PC-3 (cell line): ENCODE measurements around the gene IQCN. TPM values are rescaled to one million over a fixed set of nuclear protein-coding genes. Genes with fewer than 3 reads are reported as not detected.

ENCODE experiments used
- ATAC-seq: fragments of 200-7000 bp; cut with Tn5 transposase; 2 replicates; pipeline ENCODE4 v1.9.1; 2020; ENCODE audit warnings: mild to moderate bottlenecking, moderate library complexity
- BruUV-seq: library from RNA; stranded (reverse); fragments of 400-500 nt; replicated peaks from 2 replicates; lab custom pipeline; 2021; lab: Mats Ljungman, UMichigan
- CTCF ChIA-PET: fragments of 300-600 bp; sonication (Branson Sonifier 250); formaldehyde crosslinking; loops from one replicate; lab custom pipeline; 2022; ENCODE audit warnings: antibody characterized with exemption; lab: Charles Lee
- POLR2A ChIA-PET: fragments of 300-600 bp; sonication (Branson Sonifier 250); formaldehyde crosslinking; loops from one replicate; lab custom pipeline; 2022; ENCODE audit warnings: antibody characterized with exemption; ENCODE audit not compliant: unreplicated experiment; lab: Charles Lee
- DNase-seq: peaks from one replicate; pipeline ENCODE4 v3.0.0-alpha.2; 2015
- H2AFZ ChIP-seq: fragments of 300-600 bp; sonication (generic); 2 replicates; pipeline ENCODE4 v1.6.0; 2016; ENCODE audit warnings: antibody characterized with exemption, low read length
- H3F3A ChIP-seq: fragments of 300-600 bp; sonication (generic); one replicate; pipeline ENCODE4 v1.6.0; 2017; ENCODE audit warnings: antibody characterized with exemption, low read length, control low read depth, mild to moderate bottlenecking; ENCODE audit not compliant: unreplicated experiment
- H3K27ac ChIP-seq: fragments of 300-600 bp; sonication (generic); 2 replicates; pipeline ENCODE4 v1.5.1; 2016; ENCODE audit warnings: mild to moderate bottlenecking, low read length
- H3K27me3 ChIP-seq: fragments of 300-600 bp; sonication (generic); 2 replicates; pipeline ENCODE4 v1.6.1; 2016; ENCODE audit warnings: low read length, mixed read lengths
- H3K36me3 ChIP-seq: fragments of 300-600 bp; sonication (generic); 2 replicates; pipeline ENCODE4 v1.6.1; 2016; ENCODE audit warnings: low read depth, mixed run types, low read length, mixed read lengths
- H3K4me1 ChIP-seq: fragments of 300-600 bp; sonication (generic); 2 replicates; pipeline ENCODE4 v1.5.1; 2016; ENCODE audit warnings: low read length; ENCODE audit not compliant: insufficient read depth
- H3K4me2 ChIP-seq: fragments of 300-600 bp; sonication (generic); 2 replicates; pipeline ENCODE4 v1.6.0; 2016; ENCODE audit warnings: low read length
- H3K4me3 ChIP-seq: fragments of 300-600 bp; sonication (generic); 2 replicates; pipeline ENCODE4 v1.5.1; 2016; ENCODE audit warnings: mild to moderate bottlenecking, low read length, mixed read lengths
- H3K79me2 ChIP-seq: fragments of 300-600 bp; sonication (generic); 2 replicates; pipeline ENCODE4 v1.6.1; 2017; ENCODE audit warnings: low read length, mixed read lengths
- H3K9ac ChIP-seq: fragments of 300-600 bp; sonication (generic); 2 replicates; pipeline ENCODE4 v1.6.0; 2016; ENCODE audit warnings: mild to moderate bottlenecking, low read length
- H3K9me2 ChIP-seq: fragments of 300-600 bp; sonication (generic); replicated peaks from 2 replicates; pipeline ENCODE4 v1.6.1; 2016; ENCODE audit warnings: mixed run types, low read length, mixed read lengths
- H3K9me3 ChIP-seq: fragments of 300-600 bp; sonication (generic); 2 replicates; pipeline ENCODE4 v1.6.1; 2016; ENCODE audit warnings: low read length, mixed read lengths
- H4K20me1 ChIP-seq: fragments of 300-600 bp; sonication (generic); 2 replicates; pipeline ENCODE4 v1.6.1; 2016; ENCODE audit warnings: low read length, mixed read lengths
- CTCF ChIP-seq: fragments of 300-600 bp; sonication (generic); conservative IDR thresholded peaks from 2 replicates; pipeline ENCODE4 v1.5.1; 2017; ENCODE audit warnings: antibody characterized with exemption, low read depth, mild to moderate bottlenecking, low read length
- EZH2 ChIP-seq: fragments of 300-600 bp; sonication (generic); IDR thresholded peaks from one replicate; pipeline ENCODE4 v1.6.1; 2017; ENCODE audit warnings: antibody characterized with exemption, mild to moderate bottlenecking, low read length; ENCODE audit not compliant: unreplicated experiment
- EZH2phosphoT487 ChIP-seq: fragments of 300-600 bp; sonication (generic); IDR thresholded peaks from 2 replicates; pipeline ENCODE4 v1.6.1; 2018; ENCODE audit warnings: mild to moderate bottlenecking, antibody characterized with exemption, low read length, borderline replicate concordance
- intact Hi-C: fragments of 100-400 bp; cut with micrococcal nuclease; formaldehyde crosslinking; loops from 2 replicates; pipeline ENCODE4 v1.9.0; 2023
- total RNA-seq: library from RNA; depleted of rRNA; stranded (reverse); fragments of >200 nt; gene quantifications from 2 replicates; pipeline ENCODE4 v1.2.3, GENCODE V29; 2014

IQCN gene
- total RNA-seq, 1 experiment from 2014 or later: 0.33 TPM

- intact Hi-C loops: loop anchor here (10.0 kb wide), 1 partner anchor 141 kb away; the partner anchor contains the start of gene SSBP4
- ChIA-PET CTCF (interaction anchor here (0.5 kb wide), 1 partner anchor 52 kb away, joined by 3 read pairs; no protein-coding TSS in a partner anchor), POLR2A (no interaction called here)
- no peak for TF ChIP-seq CTCF
- no peak for TF ChIP-seq EZH2
- Histone ChIP-seq H3K9me2 (no peaks in the 10 kb centered on the region), H3K4me1 (peaks cover 17% of the 10 kb centered on the region), H3K4me3 (no peak overlapping the region), H4K20me1 (peaks cover 7% of the 10 kb centered on the region), H2AFZ (no peak overlapping the region), H3F3A (no peaks in the 10 kb centered on the region), H3K27me3 (no peaks in the 10 kb centered on the region), H3K4me2 (no peak overlapping the region), H3K9ac (no peak overlapping the region), H3K36me3 (no peaks in the 10 kb centered on the region), H3K27ac (no peak overlapping the region), H3K9me3 (no peaks in the 10 kb centered on the region), H3K79me2 (peaks cover 9% of the 10 kb centered on the region)
- no TSS peak for BruUV-seq
- no peak for DNase-seq
- ATAC-seq: no peak
Observed at GRCh38 chr19:18273561-18274218, 562 bp downstream of the IQCN start.

- Histone ChIP-seq H3K4me1 (peaks cover 15% of the 10 kb centered on the region), H3K4me2 (no peak overlapping the region), H2AFZ (no peak overlapping the region), H3K27ac (no peak overlapping the region), H3F3A (no peaks in the 10 kb centered on the region), H3K4me3 (no peak overlapping the region), H3K9ac (no peak overlapping the region), H3K9me2 (no peaks in the 10 kb centered on the region), H3K79me2 (no peaks in the 10 kb centered on the region), H3K36me3 (no peaks in the 10 kb centered on the region), H3K9me3 (no peaks in the 10 kb centered on the region), H4K20me1 (no peaks in the 10 kb centered on the region), H3K27me3 (no peaks in the 10 kb centered on the region)
- BruUV-seq: no TSS peak
- ATAC-seq: no peak
- intact Hi-C loops: loop anchor here (10.0 kb wide), 1 partner anchor 143 kb away; the partner anchor contains the start of gene SSBP4
- ChIA-PET POLR2A (no interaction called here), CTCF (interaction anchor here (0.6 kb wide), 1 partner anchor 52 kb away, joined by 4 read pairs; the partner anchor contains the start of gene LSM4)
- DNase-seq: no peak
- no peak for TF ChIP-seq CTCF
- TF ChIP-seq EZH2: no peak
- TF ChIP-seq EZH2phosphoT487: no peak
Observed at GRCh38 chr19:18271433-18271841, 2.8 kb downstream of the IQCN start.

DNA sequence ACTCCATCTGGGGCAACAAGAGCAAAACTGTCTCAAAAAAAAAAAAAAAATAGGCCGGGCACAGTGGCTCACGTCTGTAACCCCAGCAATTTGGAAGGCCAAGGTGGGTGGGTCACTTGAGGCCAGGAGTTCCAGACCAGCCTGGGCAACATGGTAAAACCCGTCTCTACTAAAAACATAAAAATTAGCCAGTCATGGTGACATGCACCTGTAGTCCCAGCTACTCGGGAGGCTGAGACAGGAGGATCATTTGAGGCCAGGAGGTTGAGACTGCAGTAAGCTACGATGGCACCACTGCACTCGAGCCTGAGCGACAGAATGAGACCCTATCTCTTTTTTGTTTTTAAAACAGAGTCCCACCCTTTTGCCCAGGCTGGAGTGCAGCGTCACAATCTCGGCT is 3.9 kb downstream of the IQCN start:
- POLR2A ChIA-PET: no interaction called here
- Histone ChIP-seq H3K4me2 (no peak overlapping the region), H3K9ac (no peak overlapping the region), H3K79me2 (no peaks in the 10 kb centered on the region), H3K27me3 (no peaks in the 10 kb centered on the region), H3K9me3 (no peaks in the 10 kb centered on the region), H3K36me3 (no peaks in the 10 kb centered on the region), H3K9me2 (no peaks in the 10 kb centered on the region), H3K27ac (no peak overlapping the region), H3K4me1 (peaks cover 11% of the 10 kb centered on the region), H3K4me3 (no peak overlapping the region), H3F3A (no peaks in the 10 kb centered on the region), H4K20me1 (no peaks in the 10 kb centered on the region), H2AFZ (no peak overlapping the region)
- ATAC-seq (no peak), DNase-seq (no peak)
- TF ChIP-seq EZH2 (no peak), CTCF (no peak), EZH2phosphoT487 (no peak)
- BruUV-seq: no TSS peak
- CTCF ChIA-PET: interaction anchor here (0.7 kb wide), 1 partner anchor 67 kb away, joined by 7 read pairs; no protein-coding TSS in a partner anchor
- intact Hi-C loops: loop anchor here (10.0 kb wide), 1 partner anchor 144 kb away; the partner anchor contains the start of gene SSBP4
